GM23338 (cell line): ENCODE data around the gene NPAS2. TPM values are rescaled to one million over a fixed set of nuclear protein-coding genes. Genes with fewer than 3 reads are reported as not detected.

Source experiments
- ATAC-seq: fragments of 200-7000 bp; cut with Tn5 transposase; 3 replicates; pipeline ENCODE4 v1.9.1; 2020
- DNase-seq: peaks from one replicate; pipeline ENCODE4 v3.0.0-alpha.2; 2015; ENCODE audit warnings: low spot score
- H2AFZ ChIP-seq: fragments of 200-600 bp; sonication (generic); 2 replicates; pipeline ENCODE4 v1.8.0; 2016; ENCODE audit warnings: antibody characterized with exemption, mild to moderate bottlenecking, moderate library complexity
- H3F3A ChIP-seq: fragments of 200-600 bp; sonication (generic); replicated peaks from 2 replicates; pipeline ENCODE4 v1.8.0; 2017; ENCODE audit warnings: antibody characterized with exemption, mixed run types, low read depth
- H3K27ac ChIP-seq: fragments of 200-600 bp; sonication (generic); 2 replicates; pipeline ENCODE4 v1.6.1; 2016; ENCODE audit warnings: low read depth
- H3K27me3 ChIP-seq: fragments of 200-600 bp; sonication (generic); 2 replicates; pipeline ENCODE4 v1.8.0; 2016; ENCODE audit warnings: mild to moderate bottlenecking, mixed run types, moderate library complexity; ENCODE audit not compliant: insufficient read depth
- H3K36me3 ChIP-seq: fragments of 200-600 bp; sonication (generic); 2 replicates; pipeline ENCODE4 v1.8.0; 2016; ENCODE audit warnings: mild to moderate bottlenecking; ENCODE audit not compliant: insufficient read depth
- H3K4me1 ChIP-seq: fragments of 200-600 bp; sonication (generic); 2 replicates; pipeline ENCODE4 v1.8.0; 2016; ENCODE audit warnings: mild to moderate bottlenecking, moderate library complexity; ENCODE audit not compliant: insufficient read depth
- H3K4me2 ChIP-seq: fragments of 200-600 bp; sonication (generic); 2 replicates; pipeline ENCODE4 v1.7.1; 2017; ENCODE audit warnings: mixed run types
- H3K4me3 ChIP-seq: fragments of 200-600 bp; sonication (generic); 2 replicates; pipeline ENCODE4 v1.6.1; 2016; ENCODE audit warnings: mixed run types
- H3K79me2 ChIP-seq: fragments of 200-600 bp; sonication (generic); replicated peaks from 2 replicates; pipeline ENCODE4 v1.8.0; 2017; ENCODE audit warnings: mild to moderate bottlenecking; ENCODE audit not compliant: insufficient read depth
- H3K9me2 ChIP-seq: fragments of 200-600 bp; sonication (generic); 2 replicates; pipeline ENCODE4 v1.8.0; 2017; ENCODE audit not compliant: insufficient read depth
- H4K20me1 ChIP-seq: fragments of 200-600 bp; sonication (generic); replicated peaks from 2 replicates; pipeline ENCODE4 v1.8.0; 2017; ENCODE audit warnings: mild to moderate bottlenecking; ENCODE audit not compliant: insufficient read depth
- H3K27ac Mint-ChIP-seq: 2 replicates; pipeline ENCODE4 v1.8.0; 2020; ENCODE audit warnings: inconsistent platforms, mild to moderate bottlenecking, moderate library complexity, mixed read lengths
- H3K27me3 Mint-ChIP-seq: 3 replicates; pipeline ENCODE4 v1.8.0; 2022; ENCODE audit warnings: low read depth, mild to moderate bottlenecking, moderate library complexity, mixed read lengths, inconsistent platforms; ENCODE audit not compliant: insufficient read depth, poor library complexity
- H3K36me3 Mint-ChIP-seq: 3 replicates; pipeline ENCODE4 v1.8.0; 2021; ENCODE audit warnings: low read depth, mild to moderate bottlenecking, inconsistent platforms, moderate library complexity, mixed read lengths
- H3K4me1 Mint-ChIP-seq: 3 replicates; pipeline ENCODE4 v1.8.0; 2020; ENCODE audit warnings: mild to moderate bottlenecking, inconsistent platforms, mixed read lengths
- H3K4me3 Mint-ChIP-seq: 3 replicates; pipeline ENCODE4 v1.8.0; 2021; ENCODE audit warnings: moderate library complexity, mild to moderate bottlenecking, inconsistent platforms, mixed read lengths
- H3K9me3 Mint-ChIP-seq: 3 replicates; pipeline ENCODE4 v1.8.0; 2020; ENCODE audit warnings: moderate library complexity, mild to moderate bottlenecking, inconsistent platforms, mixed read lengths
- CREB1 ChIP-seq: fragments of 250-450 bp; sonication (Bioruptor Pico); IDR thresholded peaks from 2 replicates; pipeline ENCODE4 v1.5.0; 2020; ENCODE audit warnings: low read depth, mild to moderate bottlenecking, moderate library complexity
- CTCF ChIP-seq, 2 experiments: fragments of 200-600 bp in 1 of 2; sonication (generic) in 1 of 2; conservative IDR thresholded peaks; 2 replicates each; pipeline versions ENCODE4 v1.5.1 to v1.6.1; 2016 to 2017; ENCODE audit warnings: antibody characterized with exemption in 2 of 2, low read depth in 2 of 2, mild to moderate bottlenecking in 2 of 2, moderate library complexity in 1 of 2
- JUNB ChIP-seq: IDR thresholded peaks from one replicate; pipeline ENCODE4 v1.6.1; 2016; ENCODE audit warnings: antibody characterized with exemption; ENCODE audit not compliant: unreplicated experiment
- NANOG ChIP-seq: IDR thresholded peaks from 2 replicates; pipeline ENCODE4 v1.6.1; 2016; ENCODE audit warnings: antibody characterized with exemption, borderline replicate concordance
- ZNF331 ChIP-seq: fragments of 250-450 bp; sonication (Bioruptor Pico); IDR thresholded peaks from 2 replicates; pipeline ENCODE4 v1.5.0; 2020; ENCODE audit warnings: low read depth, mild to moderate bottlenecking, moderate library complexity
- ZNF462 ChIP-seq: fragments of 250-450 bp; sonication (Bioruptor Pico); IDR thresholded peaks from 2 replicates; pipeline ENCODE4 v1.5.0; 2020; ENCODE audit warnings: mild to moderate bottlenecking, moderate library complexity
- polyA plus RNA-seq: library from polyadenylated mRNA; unstranded; fragments of >200 nt; fragmentation: Nextera tagmentation; extraction: Ambion mirVana; gene quantifications from 2 replicates; pipeline ENCODE4 v1.2.1, GENCODE V29; 2016
- total RNA-seq: library from RNA; depleted of rRNA; stranded (reverse); fragments of >200 nt; shearing (Covaris generic); gene quantifications from 2 replicates; pipeline ENCODE4 v1.2.3, GENCODE V29; 2014

NPAS2 gene
- total and polyA plus RNA-seq, 2 experiments from 2014 or later, result 0.56 to 1.1 TPM

GRCh38 chr2:100780203-100781008 lies 39.5 kb upstream of the NPAS2 start (continued):
- TF ChIP-seq ZNF462 (CRISPR knock-in tag), result no peak

GRCh38 chr2:100781009-100781325 lies 39.0 kb upstream of the NPAS2 start:
- Histone ChIP-seq H3K36me3 (no peaks in the 10 kb centered on the region), H3K9me2 (no peaks in the 10 kb centered on the region), H3K79me2 (no peaks in the 10 kb centered on the region), H3F3A (no peaks in the 10 kb centered on the region), H3K4me1 (no peaks in the 10 kb centered on the region; the same call in 1 of the 2 replicates), H2AFZ (no peak overlapping the region), H3K27me3 (no peaks in the 10 kb centered on the region), H3K4me2 (no peak overlapping the region), H3K4me3 (no peak overlapping the region), H3K27ac (no peak overlapping the region), H4K20me1 (no peaks in the 10 kb centered on the region)
- no peak for ATAC-seq
- Mint-ChIP-seq H3K27ac (no peak overlapping the region), H3K27me3 (peaks cover 12% of the 10 kb centered on the region), H3K4me1 (peaks cover 17% of the 10 kb centered on the region), H3K4me3 (no peak overlapping the region), H3K9me3 (no peaks in the 10 kb centered on the region), H3K36me3 (no peaks in the 10 kb centered on the region; the same call in 2 of the 3 replicates)
- TF ChIP-seq JUNB (no peak), CREB1 (CRISPR knock-in tag) (no peak), ZNF331 (CRISPR knock-in tag) (no peak), CTCF (conservative IDR thresholded peaks at IDR 0.05; ENCODE audit: low read depth in 2 of 2) (no peak), ZNF462 (CRISPR knock-in tag) (no peak), NANOG (no peak)
- no peak for DNase-seq
